Raji (cell line): ENCODE data around the gene DHRS7B.

Source experiments
- POLR2A ChIP-seq: IDR thresholded peaks from 2 replicates; pipeline ENCODE4 v1.6.1; 2011; ENCODE audit warnings: low read depth, low read length, control low read depth; ENCODE audit not compliant: insufficient read depth

DHRS7B gene

GRCh38 chr17:21231533-21231932 lies 104.8 kb downstream of the DHRS7B start:
- TF ChIP-seq POLR2A: no peak

- TF ChIP-seq POLR2A: no peak
Observed at GRCh38 chr17:21232033-21232749, 105.4 kb downstream of the DHRS7B start.

GRCh38 chr17:21233581-21234347 lies 107.0 kb downstream of the DHRS7B start:
- TF ChIP-seq POLR2A: no peak

- TF ChIP-seq POLR2A: no peak
Observed at GRCh38 chr17:21235921-21236320, 109.2 kb downstream of the DHRS7B start.

- TF ChIP-seq POLR2A: no peak
Observed at GRCh38 chr17:21239680-21240368, 113.1 kb downstream of the DHRS7B start.

DNA sequence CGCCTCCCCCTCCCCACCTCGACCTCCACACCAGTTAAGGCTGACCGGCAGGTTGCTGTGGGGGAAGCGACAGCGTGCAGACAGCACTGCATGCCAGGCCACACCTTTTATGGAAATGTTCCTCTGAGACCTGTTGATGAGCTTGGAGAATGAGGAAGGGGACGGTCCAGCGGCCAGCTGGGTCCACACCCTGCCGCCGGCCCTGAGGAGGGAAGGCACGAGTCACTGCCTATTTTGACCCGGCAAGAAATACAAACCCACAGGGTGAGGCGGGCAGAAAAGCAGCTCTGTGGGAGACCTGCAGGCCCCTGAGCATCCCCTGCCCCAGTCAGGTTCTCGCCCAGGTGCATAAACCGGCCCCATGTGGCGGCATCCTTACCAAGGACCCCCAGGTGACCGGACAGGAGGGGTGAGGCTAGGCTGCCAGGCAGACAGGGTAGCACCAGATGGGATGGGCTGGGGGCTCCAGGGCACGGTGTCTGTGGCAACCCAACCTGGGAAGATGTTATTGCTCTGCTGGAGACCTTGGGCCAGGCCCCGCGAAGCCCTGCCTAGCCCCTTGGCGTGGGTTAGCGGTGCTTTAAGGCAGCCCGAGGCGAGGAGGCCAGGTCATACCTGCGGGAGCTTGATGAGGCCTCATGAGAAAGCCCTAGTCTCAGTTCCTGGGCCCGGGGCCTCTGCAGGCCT lies 113.7 kb downstream of the DHRS7B start:
- TF ChIP-seq POLR2A: no peak
